ENCODE results near the gene CCDC91. TPM values are rescaled to one million over a fixed set of nuclear protein-coding genes. Genes with fewer than 3 reads are reported as not detected.
A peak's percentile ranks its signal among the peaks of the same experiment; 100 is the strongest.

CCDC91 gene
- total and polyA plus RNA-seq, 9 of the 15 experiments (the other 6 are each of a cell fraction or from before 2014, with no cell fraction given) = 10.1 to 31.1 (median 26.3) TPM

GRCh38 chr12:28192125-28192524 is 1.9 kb downstream of the CCDC91 start (continued):
- TF ChIP-seq, protein P1, sequence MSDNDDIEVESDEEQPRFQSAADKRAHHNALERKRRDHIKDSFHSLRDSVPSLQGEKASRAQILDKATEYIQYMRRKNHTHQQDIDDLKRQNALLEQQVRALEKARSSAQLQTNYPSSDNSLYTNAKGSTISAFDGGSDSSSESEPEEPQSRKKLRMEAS (CRISPR knock-in tag; IDR thresholded peaks at IDR 0.05) = no peak
- TF ChIP-seq U2AF2 (optimal IDR thresholded peaks at IDR 0.05; ENCODE audit: low read depth, low read length) (no peak), ELF4 (CRISPR knock-in tag; IDR thresholded peaks at IDR 0.05) (peak; percentile 69; the same call in 1 of the 2 replicates), TEAD4 (IDR thresholded peaks at IDR 0.05; ENCODE audit: low read length) (peak; percentile 99), TEAD4 (CRISPR knock-in tag; IDR thresholded peaks at IDR 0.05; ENCODE audit: borderline replicate concordance) (no peak), FOXM1 (IDR thresholded peaks at IDR 0.05; ENCODE audit: low read depth) (peak; percentile 92), FOXM1 (CRISPR knock-in tag; IDR thresholded peaks at IDR 0.05; ENCODE audit: low read depth) (no peak), PATZ1 (CRISPR knock-in tag; IDR thresholded peaks at IDR 0.05; ENCODE audit: borderline replicate concordance) (no peak), HMG20A (CRISPR knock-in tag; conservative IDR thresholded peaks at IDR 0.05) (no peak), ZNF41 (CRISPR knock-in tag; conservative IDR thresholded peaks at IDR 0.05) (no peak), PRMT5 (CRISPR knock-in tag; IDR thresholded peaks at IDR 0.05) (no peak), POU5F1 (IDR thresholded peaks at IDR 0.05; ENCODE audit: borderline replicate concordance, low read depth, low read length, partially characterized antibody) (no peak), SMARCC2 (IDR thresholded peaks at IDR 0.05; ENCODE audit: low read depth) (peak; percentile 82; the same call in 1 of the 2 replicates), ERF (CRISPR knock-in tag; IDR thresholded peaks at IDR 0.05) (no peak), TFAM (CRISPR knock-in tag; conservative IDR thresholded peaks at IDR 0.05) (no peak), ZBTB8A (IDR thresholded peaks at IDR 0.05; ENCODE audit: partially characterized antibody) (no peak), PYGO2 (tag; IDR thresholded peaks at IDR 0.05) (no peak), HDAC1 (IDR thresholded peaks at IDR 0.05) (peak in 1 of 2 experiments; percentile 65; a peak in 1 of 4 replicates)
- TF ChIP-seq, protein P2, sequence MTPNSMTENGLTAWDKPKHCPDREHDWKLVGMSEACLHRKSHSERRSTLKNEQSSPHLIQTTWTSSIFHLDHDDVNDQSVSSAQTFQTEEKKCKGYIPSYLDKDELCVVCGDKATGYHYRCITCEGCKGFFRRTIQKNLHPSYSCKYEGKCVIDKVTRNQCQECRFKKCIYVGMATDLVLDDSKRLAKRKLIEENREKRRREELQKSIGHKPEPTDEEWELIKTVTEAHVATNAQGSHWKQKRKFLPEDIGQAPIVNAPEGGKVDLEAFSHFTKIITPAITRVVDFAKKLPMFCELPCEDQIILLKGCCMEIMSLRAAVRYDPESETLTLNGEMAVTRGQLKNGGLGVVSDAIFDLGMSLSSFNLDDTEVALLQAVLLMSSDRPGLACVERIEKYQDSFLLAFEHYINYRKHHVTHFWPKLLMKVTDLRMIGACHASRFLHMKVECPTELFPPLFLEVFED (CRISPR knock-in tag; conservative IDR thresholded peaks at IDR 0.05) = 0 out of 2 replicates have a peak, but pooled peaks have one; percentile 48
